ENCODE results near the gene DYRK1A.

The DYRK1A gene

DNA sequence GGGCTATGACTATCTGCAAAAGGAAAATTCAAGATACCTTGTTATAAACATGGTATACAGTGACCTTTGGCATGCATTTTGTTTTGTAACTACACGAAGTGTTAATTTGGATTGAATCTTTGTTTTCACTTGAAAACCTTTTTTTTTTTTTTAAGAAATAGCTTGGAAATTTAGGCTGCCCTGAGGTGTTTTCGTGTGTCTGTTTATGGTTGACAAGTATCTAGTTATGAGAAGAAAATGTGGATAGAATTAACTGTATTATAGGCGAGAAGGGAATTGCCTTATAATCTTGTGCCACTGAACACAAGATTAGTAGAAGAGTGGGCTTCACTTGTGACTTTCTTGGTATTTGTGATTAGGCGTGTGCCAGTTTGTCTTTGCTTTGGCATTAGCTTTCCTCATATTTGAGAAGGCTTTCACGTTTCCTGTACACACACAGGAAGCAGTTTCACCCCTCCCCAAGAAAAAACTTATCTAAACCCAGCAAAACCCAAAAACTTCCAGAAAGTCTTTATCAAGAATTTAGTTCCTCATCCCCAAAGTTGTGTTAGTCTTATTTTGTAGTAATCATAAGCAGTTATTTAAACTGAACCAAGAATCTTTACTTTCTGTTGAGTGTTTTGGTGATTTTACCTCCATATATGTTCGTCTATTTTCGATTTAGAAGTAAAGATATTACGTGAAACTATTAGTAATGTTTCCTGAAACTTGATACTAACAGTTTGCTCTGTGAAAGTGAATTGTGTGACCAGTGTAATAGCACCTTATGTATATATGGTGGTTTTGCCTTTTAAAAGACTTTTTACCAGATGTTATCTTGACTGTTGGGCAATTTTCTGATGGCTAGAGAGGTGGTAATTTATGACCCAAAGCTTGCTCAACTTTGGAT, 3.8 kb downstream of the DYRK1A start:
- TF ChIP-seq, protein P1, sequence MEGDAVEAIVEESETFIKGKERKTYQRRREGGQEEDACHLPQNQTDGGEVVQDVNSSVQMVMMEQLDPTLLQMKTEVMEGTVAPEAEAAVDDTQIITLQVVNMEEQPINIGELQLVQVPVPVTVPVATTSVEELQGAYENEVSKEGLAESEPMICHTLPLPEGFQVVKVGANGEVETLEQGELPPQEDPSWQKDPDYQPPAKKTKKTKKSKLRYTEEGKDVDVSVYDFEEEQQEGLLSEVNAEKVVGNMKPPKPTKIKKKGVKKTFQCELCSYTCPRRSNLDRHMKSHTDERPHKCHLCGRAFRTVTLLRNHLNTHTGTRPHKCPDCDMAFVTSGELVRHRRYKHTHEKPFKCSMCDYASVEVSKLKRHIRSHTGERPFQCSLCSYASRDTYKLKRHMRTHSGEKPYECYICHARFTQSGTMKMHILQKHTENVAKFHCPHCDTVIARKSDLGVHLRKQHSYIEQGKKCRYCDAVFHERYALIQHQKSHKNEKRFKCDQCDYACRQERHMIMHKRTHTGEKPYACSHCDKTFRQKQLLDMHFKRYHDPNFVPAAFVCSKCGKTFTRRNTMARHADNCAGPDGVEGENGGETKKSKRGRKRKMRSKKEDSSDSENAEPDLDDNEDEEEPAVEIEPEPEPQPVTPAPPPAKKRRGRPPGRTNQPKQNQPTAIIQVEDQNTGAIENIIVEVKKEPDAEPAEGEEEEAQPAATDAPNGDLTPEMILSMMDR (IDR thresholded peaks at IDR 0.05; ENCODE audit: insufficient read depth, low read depth, low read length, missing control alignments) = no peak
- DNase-seq (ENCODE audit: low read depth) = peak; percentile 76
- H3K4me3 ChIP-seq (ENCODE audit: low read depth, low read length) = peak overlapping the region; percentile 62

DNA sequence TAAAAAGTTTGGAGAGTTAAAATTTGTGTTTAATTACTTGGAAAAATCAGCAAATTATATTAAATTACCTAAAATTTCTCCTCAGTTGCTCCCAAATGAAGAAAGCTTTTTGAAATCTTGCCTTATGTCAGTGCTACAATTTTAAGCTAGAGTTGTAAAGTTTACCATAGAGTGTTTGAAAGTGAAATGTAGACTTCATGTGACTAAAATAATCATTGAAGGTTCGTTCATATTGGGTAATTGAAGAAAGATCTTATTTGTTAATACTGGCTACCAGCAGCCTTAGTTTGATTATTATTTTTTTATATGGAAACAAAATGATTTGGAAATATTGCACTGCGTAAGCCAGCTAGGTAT, 4.4 kb downstream of the DYRK1A start:
- DNase-seq (ENCODE audit: low read depth) = no peak
- H3K4me3 ChIP-seq (ENCODE audit: low read depth, low read length) = peak overlapping the region; percentile 62
- TF ChIP-seq, protein P1 (IDR thresholded peaks at IDR 0.05; ENCODE audit: insufficient read depth, low read depth, low read length, missing control alignments) = no peak

DNA sequence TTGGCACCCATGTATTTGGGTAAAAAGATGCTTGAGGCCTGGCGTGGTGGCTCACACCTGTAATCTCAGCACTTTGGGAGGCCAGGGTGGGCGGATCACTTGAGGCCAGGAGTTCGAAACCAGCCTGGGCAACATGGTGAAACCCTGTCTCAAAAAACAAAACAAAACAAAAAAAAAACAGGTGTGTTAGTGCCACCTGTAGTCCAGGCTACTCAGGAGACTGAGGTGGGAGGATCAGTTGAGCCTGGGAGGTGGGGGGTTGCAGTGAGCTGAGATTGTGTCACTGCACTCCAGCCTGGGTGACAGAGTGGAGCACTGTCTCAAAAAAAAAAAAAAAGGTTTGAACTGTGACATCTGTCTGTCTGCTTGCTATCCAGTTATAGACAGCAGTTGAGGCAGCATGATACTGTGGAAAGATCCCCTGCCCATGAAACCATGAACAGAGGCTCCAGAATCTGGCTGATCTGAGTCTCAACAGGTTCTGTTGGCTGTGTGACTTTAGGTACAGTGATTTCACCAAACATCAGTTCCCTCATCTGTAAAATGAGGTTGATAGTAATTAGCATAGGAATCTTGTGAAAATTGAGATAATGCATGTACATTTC, 5.7 kb downstream of the DYRK1A start:
- H3K4me3 ChIP-seq (ENCODE audit: low read depth, low read length) = no peak overlapping the region
- DNase-seq (ENCODE audit: low read depth) = no peak
- TF ChIP-seq, protein P1 (IDR thresholded peaks at IDR 0.05; ENCODE audit: insufficient read depth, low read depth, low read length, missing control alignments) = no peak

DNA sequence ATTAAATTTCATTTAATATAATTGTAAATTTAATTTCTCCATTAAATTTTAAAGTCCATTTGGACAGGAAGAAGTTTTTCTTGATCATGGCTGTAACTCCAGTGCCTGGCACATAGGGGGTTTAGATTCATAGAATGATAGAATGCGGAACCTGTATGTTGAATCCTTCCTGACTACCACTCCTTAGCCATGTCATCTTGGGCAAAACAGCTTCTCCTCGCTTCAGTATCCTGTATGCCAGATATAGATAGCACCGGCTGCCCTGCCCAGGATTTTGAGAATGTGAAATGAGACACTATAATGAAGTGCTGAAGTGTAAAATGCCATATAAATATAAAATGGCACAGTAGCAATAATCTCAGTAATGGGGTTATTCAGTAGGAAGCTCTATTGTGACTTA, 6.4 kb downstream of the DYRK1A start:
- no peak overlapping the region for H3K4me3 ChIP-seq (ENCODE audit: low read depth, low read length)
- TF ChIP-seq, protein P1 (IDR thresholded peaks at IDR 0.05; ENCODE audit: insufficient read depth, low read depth, low read length, missing control alignments) = no peak
- DNase-seq (ENCODE audit: low read depth) = no peak

DNA sequence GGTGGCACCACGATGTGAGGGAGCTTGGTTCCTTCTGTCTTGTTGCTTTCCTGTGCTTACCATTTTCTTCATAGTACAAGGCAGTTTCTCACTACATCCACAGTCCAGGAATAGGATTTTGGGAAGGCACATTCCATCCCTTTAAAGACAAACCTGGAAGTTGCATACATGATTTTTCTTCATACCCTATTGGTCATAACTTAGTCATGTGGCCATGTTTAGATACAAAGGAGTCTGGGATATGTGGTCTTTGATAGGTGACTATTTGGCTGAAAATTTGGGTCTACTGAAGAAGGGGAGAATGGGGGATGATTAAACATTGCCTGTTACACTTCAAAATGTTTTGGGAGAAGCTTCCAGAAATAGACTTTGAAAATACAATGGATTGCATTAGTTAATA, 7.0 kb downstream of the DYRK1A start:
- DNase-seq (ENCODE audit: low read depth) = no peak
- H3K4me3 ChIP-seq (ENCODE audit: low read depth, low read length) = no peak overlapping the region
- TF ChIP-seq, protein P1 (IDR thresholded peaks at IDR 0.05; ENCODE audit: insufficient read depth, low read depth, low read length, missing control alignments) = no peak

DNA sequence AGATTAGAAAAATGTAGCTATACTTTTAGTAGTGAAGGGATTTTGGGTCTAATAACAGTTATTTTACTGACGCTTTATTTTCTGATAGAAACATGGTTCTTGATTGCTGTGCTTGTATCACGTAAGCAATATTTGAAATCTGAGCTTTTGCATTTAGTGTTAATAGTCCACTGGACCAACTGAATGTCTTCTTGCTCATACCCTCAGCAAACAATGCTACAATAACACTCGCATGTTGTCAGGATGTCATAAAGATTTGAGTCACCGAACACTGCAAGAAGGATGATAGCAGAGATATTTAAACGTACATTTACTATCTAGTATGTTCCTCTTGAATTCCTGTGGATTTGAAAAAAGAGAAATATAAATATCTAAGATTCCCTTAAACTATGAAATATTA, 7.5 kb downstream of the DYRK1A start:
- H3K4me3 ChIP-seq (ENCODE audit: low read depth, low read length) = no peak overlapping the region
- DNase-seq (ENCODE audit: low read depth) = no peak
- TF ChIP-seq, protein P1 (IDR thresholded peaks at IDR 0.05; ENCODE audit: insufficient read depth, low read depth, low read length, missing control alignments) = no peak

Measured in GM12865 (cell line).